Measurements from ENCODE around the gene SMOC2.

The SMOC2 gene

DNA sequence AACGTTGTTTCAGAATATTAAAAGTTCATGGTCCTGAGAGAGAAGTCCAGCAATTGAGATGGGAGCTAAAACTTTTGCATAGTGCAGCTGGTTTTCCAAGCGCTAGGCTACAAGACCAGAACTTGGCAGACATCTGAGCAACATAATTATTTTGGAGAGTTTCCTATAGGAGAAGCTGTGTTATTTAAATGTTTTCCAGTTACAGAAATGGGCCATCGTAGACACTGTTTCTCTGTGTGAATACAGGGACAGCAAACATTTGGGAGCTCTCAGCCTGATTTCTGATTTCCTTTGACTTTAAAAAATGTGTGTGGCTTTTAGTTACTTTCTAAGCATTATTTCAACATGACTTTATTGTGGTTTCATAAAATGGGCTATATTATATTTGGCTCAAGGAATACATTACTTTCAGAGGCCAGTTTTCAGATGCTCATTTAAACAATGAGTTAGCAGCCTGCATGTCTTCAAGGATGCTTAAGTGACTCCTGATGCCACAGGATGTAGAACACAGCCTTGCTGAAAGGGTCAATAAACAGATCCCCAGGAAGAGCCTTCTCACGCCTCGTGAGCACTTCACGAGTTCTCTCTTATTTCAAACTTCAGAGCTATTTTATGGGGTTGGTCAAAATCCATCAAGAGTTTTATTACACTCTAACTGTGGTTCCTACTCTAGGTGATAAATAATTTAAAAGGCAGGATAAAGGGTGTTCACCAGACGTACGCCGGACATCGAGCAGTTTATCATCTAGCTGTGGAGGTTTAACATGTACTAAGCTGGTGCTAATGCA lies 193.8 kb downstream of the SMOC2 start:
- DNase-seq, result no peak

GRCh38 chr6:168636147-168637004 lies 195.4 kb downstream of the SMOC2 start:
- DNase-seq, result no peak

GRCh38 chr6:168637834-168638233 lies 196.8 kb downstream of the SMOC2 start:
- no peak for DNase-seq

- DNase-seq, result no peak
Measured at GRCh38 chr6:168638468-168639271, 197.7 kb downstream of the SMOC2 start.

- DNase-seq, result no peak
Measured at GRCh38 chr6:168640181-168640580, 199.2 kb downstream of the SMOC2 start.

DNA sequence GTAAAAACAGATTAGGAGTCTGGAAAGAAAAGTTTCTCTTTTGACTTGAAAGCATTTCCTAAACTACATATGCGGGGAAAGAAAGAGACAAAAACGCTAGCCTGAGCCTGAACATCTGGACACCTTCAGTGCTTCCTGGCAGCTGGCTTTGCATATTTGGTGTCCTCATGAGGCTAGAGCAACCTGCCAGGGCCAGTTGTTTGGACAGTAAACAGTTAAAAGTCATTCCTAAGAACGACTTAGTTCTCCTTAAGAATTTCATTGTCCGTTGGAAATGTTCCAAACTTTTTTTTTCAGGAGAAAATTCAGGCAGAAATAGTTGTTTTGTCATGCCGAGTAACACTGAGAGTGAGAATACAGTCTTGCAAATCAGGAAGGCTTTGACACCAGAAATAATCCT lies 199.8 kb downstream of the SMOC2 start:
- no peak for DNase-seq

GRCh38 chr6:168641446-168641845 lies 200.5 kb downstream of the SMOC2 start:
- no peak for DNase-seq

DNA sequence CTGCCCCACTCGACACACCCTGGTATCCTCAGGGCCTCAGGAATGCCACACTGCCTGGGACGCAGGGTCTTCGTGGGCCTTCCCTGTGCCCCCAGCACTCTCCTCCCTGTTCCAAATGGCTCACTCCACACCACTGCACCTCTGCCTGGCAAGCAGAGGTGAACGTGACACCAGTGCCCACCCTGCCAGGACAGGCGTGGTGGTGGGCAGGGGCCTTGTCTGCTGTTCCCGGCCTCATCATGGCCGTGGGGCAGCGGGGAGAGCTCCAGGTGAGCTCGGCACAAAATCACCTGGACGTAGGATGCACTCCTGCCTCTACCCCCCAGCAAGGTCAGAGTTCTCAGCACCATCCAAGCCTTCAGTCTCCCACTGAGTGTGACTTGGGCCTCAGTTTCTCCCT lies 202.4 kb downstream of the SMOC2 start:
- no peak for DNase-seq

GRCh38 chr6:168645326-168645725 lies 204.3 kb downstream of the SMOC2 start:
- DNase-seq, result no peak

DNA sequence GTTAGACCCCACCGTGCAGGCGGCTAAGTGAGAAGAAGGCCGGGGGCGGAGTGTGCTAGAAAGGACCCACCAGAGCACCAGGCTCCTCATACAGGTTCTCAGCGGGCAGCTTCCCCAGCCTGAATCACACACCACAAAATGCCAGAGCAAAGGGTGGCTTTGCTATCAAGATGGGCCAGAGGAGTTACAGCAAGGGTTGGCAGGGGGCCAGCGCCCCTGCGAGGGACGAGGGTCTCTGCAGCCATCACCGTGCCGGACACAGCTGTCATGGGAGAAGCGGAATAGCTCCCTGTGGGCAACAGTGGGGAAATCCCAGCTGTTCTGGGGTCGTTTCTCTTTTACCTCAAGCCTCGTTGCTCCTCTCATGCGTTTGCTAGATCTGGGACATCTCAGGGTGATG lies 206.3 kb downstream of the SMOC2 start:
- no peak for DNase-seq

- no peak for DNase-seq
Measured at GRCh38 chr6:168648240-168649125, 207.5 kb downstream of the SMOC2 start.

GRCh38 chr6:168649209-168649608 lies 208.2 kb downstream of the SMOC2 start:
- DNase-seq, result no peak

GRCh38 chr6:168650671-168651111 lies 209.7 kb downstream of the SMOC2 start:
- no peak for DNase-seq

DNA sequence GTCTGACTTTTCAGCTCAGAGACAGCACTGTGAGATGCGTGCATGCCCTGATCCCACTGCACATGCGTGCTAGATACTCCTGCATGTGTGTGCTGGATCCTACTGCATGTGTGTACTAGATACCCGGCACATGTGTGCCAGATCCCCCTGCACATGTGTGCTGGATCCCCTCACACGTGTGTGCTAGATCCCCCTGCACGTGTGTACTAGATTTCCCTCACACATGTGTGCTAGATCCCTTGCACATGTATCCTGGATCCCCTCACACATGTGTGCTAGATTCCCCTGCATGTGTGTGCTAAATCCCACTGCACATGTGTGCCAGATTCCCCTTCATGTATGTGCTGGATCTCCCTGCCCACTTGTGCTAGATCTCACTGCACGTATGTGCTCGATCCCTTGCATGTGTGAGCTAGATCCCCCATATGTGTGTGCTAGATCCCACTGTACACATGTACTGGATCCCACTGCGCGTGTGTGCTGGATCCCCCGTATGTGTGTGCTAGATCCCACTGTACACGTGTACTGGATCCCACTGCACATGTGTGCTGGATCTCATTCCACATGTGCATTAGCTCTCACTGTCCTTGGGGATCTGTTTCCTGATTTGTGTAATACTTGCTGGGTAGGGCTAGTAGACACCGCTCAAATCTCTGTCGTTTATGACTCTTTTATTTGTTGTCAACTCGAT lies 214.6 kb downstream of the SMOC2 start:
- DNase-seq, result no peak

- no peak for DNase-seq
Measured at GRCh38 chr6:168658059-168658458, 217.1 kb downstream of the SMOC2 start.

GRCh38 chr6:168660400-168660945 lies 219.5 kb downstream of the SMOC2 start:
- no peak for DNase-seq

DNA sequence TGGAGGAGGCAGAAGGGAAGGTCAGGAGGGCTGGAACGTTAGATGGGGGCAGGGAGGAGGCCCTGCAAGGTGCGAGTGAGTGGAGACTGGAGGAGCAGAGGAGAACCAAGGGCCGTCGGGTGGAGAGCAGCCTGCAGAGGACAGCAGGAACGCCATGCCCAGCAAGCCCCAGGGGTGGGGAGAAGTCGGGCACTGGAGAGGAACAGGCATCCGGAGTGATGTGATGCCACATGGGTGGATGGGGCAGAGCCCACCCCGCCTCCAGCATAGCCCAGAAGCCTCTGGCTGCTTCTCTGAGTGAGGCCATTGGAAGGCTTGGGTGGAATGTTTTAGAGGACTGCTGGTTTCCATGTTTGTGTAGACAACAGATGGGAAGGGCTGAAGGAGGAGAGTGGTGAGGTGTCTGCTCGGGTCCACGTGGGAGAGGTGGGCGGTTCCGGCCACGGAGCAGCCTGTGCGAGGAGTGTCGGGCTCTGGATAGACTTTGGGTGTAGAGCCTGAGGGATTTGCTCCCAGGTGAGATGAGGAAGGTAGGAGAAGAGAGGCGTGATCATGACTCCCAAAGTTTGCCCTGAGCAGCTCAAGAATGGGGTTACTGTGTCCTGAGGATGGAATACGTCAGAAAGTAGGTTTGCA lies 221.4 kb downstream of the SMOC2 start:
- DNase-seq, result no peak

- DNase-seq, result no peak
Measured at GRCh38 chr6:168663041-168663440, 222.1 kb downstream of the SMOC2 start.

DNA sequence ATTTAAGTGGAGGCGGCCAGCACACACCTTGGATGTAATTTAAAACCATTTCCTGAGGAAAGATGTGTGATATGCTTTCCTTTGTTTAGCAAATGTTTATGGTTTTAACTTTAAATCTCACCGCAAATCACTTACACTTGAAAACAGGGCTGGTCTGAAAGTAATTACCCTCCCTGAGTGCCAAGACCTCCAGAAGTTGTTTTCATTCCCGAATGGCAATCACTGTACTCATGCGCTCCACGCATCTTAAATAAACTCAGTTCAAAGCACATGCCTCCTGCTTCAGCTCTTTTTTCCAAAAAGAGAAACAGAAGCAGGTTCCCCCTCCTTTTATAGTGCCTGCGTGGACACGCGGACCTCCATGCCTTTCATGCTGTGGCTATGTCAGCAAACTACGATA lies 224.0 kb downstream of the SMOC2 start:
- no peak for DNase-seq

DNA sequence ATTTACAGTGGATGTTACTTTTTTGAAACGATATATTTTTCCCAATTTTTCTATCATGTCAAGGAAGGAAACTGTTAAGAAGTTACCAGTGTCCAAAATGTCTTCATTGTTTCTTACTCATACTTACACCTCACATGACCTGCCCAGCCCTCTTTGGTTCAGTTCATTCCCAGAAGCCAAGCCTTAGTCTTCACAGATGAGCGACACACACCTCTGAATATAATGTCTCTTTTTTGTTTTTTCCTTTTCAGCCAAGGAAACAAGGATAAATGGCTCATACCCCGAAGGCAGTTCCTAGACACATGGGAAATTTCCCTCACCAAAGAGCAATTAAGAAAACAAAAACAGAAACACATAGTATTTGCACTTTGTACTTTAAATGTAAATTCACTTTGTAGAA lies 225.2 kb downstream of the SMOC2 start:
- DNase-seq, result no peak
